HG03280 (cell line): ENCODE measurements around the gene NFATC4.
"Not testable (repeated sequence)": the region's sequence is repeated elsewhere in the genome, so short reads cannot be mapped to it uniquely, and the experiment has no call there.

Experiments used
- ATAC-seq: cut with Tn5 transposase; IDR thresholded peaks from one replicate; pipeline ENCODE4 v1.9.1; 2021; ENCODE audit warnings: mild to moderate bottlenecking, moderate library complexity; ENCODE audit not compliant: unreplicated experiment

NFATC4 gene

DNA sequence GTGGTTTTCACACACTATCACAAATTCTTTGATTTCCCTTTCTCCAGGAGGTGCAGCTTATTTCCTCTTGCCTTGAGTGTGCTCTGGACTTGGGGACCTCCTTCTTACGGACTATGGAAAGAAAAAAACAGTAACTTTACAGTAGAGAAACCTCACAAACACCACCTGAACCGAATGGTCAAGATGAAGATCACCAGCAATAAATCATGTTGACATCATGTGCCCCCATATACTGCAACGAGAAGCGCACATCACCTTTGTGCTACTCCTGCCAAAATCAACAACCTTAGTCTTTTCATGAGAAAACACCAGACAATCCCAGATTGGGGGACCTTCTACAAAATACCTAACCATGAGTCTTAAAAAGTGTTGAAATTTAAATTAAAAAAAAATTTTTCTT is 17.5 kb downstream of the NFATC4 start:
- ATAC-seq = no peak

DNA sequence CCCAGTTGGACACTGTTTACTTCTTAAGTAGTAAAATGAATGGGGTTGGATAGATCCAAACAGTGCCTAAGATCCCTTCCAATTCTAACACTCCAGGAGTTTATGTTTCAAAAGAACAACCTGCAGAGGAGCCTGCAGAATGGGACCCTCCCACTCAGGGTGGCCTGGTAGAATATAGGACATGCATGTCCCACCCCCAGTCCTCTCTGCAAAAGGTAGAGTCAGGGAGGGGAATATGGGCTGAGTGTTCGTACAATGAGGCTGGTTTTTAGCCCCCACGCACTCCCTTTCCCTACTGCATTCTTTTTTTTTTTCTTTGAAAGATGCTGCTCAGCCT is 19.0 kb downstream of the NFATC4 start:
- no peak for ATAC-seq

DNA sequence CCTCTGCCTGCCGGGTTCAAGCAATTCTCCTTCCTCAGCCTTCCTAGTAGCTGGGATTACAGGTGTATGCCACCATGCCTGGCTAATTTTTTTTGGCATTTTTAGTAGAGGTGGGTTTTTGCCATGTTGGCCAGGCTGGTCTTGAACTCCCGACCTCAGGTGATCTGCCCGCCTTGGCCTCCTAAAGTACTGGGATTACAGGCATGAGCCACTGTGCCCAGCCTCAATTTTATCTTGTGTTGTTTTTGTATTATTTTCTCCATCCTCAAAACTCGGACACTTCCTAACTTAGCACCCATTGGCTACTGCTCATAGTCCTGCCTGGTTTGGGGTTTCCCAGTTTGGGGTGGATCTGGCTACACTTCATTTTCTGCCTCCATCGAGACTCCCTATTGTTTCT is 19.6 kb downstream of the NFATC4 start:
- ATAC-seq = not testable (repeated sequence)

DNA sequence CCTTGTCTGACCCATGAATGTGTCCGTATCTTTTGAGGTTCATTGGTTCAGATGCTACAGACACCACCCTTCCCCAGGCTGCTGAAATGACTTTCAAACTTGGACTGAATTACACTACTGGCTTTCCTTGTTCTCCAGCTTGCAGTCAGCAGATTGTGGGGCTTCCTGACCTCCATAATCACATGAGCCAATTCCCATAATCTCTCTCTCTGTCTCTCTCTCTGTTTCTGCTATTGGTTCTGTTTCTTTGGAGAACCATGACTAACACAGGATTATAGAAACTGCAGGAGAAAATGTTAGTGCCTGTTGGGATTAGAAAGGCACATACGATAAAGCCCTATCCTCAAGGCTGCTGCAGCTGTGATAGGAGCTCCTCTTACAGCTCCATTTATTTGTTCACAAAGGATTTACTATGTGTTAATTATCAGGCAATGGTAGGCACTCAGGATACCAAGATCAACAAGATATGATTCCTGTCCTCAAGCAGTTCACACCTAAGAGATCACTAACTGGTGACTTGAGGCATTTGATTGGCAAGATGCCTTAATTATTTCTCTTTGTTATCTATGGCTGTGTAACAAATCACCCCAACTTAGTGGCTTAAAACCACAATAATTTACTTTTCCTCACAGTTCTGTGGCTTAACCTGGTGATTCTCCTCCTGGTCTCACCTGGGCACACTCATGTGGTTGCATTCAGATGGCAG is 20.6 kb downstream of the NFATC4 start:
- ATAC-seq = no peak

DNA sequence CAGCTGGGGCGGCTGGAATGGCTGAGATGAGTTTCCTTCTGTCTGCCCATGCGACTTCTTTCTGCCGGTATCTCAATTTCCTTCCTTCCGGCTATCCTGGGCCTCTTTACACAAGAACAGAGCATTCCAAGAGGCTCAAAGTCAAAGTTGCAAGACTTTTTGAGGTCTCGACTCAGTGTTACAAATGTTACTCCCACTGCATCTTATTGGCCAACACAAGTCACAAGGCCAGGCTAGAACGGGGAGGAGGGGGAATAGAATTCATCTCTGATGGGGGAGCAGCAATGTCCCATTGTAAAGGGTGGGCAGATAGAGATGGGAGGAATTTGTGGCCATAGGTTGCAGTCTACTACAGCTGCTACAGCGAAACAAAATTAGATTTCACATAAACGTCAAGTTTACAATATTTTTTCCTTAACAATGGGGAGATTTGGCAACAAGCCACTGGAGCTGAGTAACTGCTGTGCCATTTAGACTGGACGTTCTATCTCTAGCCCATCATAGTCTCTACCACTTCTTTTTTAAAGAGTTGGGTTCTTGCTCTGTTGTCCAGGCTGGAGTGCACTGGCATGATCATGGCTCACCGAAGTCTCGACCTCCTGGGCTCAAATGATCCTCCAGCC is 21.4 kb downstream of the NFATC4 start:
- ATAC-seq = no peak

DNA sequence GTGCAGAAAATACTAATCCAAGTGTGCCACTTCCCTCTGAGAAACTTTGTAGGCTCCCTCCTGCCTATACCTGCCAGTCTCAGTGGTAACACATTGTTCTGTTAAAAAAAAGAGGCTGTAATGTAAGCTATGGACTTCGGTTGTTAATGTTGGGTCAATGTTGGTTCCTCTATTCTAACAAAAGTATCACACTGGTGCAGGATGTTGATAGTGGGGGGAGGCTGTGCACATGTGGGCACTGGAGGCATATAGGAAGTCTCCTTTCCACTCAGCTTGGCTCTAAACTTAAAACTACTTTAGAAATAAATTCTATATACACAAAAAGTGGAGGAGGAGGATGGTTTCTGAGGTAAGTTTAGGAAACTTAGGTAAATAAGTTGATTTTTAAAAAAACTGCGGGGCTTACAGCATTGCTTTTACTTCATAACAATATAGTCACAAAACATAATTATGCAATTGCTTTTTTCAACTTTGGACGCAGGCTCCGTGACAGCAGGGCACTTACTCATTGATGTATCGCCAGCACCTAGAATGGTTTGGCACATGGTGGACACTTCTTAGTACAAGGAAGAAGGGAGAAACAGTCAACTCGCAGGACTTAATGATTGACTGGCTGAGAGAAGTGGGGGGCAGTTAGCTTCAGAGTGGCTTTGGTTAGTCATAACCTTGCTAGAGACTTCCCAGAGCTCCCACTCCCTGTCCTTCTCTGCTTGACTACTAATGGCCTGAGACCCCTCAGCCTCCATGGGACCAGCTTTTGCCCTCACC is 22.9 kb downstream of the NFATC4 start:
- ATAC-seq = no peak

DNA sequence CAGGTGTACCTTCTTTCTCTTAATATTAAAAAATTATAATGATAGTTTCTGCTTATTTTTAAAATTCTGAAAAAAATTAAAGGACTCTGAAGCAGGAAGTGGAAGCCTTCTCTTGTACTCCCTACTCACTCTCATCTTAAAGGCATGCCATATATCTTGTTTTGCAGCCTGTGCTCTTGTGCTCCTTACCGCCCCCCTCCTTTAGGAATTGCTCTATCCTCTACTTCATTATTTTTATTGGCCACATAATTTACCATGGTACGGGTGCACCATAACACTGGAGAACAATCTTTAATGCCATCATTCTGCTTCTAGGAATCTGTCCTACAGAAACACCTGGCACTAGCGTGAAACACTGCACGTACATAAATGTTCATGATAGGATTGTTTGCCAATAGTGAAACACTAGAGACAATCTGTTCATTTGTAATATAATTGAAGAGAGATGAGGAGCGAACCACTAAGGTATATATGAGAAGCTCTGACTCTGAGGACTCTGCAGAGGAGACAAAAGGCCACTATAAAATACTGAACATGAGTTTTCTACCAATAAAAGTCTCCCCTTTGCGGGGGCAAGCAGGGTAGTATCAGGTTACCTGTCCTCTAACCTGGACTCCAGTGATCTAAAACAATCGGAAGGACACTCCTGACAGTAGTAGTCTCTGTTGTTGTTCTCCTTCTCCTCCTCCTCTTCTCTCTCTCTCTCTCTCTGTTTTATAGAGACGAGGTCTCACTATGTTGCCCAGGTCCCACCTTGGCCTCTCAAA is 24.5 kb downstream of the NFATC4 start:
- ATAC-seq = no peak

DNA sequence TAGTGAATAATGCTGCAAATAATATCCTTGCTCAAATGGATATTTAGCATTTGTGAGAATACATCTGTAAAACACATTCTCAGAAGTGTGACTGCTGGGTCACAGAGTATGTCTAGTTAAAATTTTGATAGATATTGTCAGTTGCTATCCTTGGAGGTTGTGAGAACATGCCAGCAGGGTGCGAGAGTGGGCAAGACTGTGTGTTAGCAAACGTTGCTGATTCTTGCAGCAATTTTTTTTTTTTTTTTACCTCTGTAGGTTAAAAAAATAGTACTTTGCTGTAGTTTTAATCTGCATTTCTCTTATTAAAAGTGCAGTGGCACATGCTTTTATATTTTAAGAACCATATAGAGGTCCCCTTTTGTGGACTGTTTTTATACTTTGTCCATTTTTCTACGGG is 26.3 kb downstream of the NFATC4 start:
- ATAC-seq = no peak

DNA sequence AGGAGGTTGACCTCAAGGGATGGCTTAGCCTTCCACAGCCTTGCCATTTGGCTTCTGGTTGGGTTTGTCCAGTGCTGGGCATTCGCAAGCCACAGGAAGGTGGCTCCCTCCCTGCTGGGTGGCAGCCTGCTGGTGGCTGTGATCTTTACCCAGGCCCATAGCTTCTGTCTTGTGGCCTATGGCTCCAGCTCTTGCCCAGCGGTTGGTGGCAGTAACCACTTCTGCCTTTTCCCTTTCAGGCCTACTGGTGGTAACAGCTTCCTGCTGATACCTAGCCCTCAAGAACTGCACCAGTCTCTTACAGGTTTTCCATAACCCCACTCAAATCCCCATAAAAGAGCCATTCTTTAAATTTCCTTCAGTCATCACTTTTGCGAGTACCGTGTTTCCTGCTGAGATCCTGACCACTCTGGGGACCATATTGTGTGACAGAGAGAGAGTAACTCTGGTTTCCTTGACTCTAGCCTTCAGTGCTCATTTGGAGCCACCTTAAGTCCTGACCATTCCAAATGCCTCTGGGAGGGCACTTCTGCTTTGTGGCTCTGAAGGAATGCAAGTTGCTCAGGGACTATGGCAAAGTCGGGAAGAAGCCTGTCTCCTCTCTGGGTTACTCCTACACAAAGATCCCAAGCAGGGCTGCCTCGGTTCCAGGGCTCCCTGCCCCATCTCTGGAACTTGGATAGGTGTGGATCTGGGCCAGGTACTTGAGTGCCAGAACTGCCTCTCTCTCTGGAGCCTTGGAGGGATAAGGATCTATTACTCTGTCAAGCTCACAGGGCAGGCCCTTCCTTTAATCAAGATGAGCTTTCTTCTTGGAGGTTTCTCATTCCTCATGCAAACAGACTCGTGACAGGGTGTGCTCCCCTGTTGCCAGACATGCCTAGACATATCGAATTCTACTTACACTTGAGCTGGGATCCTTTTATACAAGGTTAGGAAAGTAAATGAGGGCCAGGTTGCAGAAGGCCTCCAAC is 27.9 kb downstream of the NFATC4 start:
- ATAC-seq = no peak

DNA sequence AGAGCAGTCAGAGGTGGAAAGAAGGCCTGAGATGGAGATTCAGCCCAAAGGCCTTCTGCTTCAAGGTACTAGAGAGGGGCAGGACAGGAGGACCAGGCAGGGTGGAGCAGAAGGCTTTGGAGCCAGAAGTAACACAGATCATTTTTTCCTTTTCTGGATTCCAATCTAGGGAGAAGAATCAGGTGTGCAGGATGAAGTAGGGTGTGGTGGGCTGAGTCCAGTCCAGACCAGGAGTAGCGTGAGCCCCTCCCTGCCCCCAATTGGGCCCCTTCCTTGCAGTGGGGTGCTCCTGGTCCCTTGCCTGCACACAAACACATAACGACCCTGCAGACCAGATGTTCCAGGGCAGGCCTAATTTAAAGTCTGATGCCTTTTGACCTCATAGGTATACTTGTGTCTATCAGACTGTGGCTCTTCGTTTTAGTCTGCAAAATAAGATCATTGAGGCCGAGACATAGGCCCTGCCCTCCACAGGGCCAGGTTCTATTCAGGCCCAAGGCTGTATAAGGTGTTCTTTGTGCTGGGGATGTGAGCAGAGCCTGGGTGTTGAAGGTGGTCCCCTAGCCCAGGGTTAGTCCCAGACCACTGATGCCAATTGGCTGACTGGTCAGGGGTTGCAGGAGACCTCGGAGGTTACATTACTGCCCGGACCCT is 29.8 kb downstream of the NFATC4 start:
- no peak for ATAC-seq

DNA sequence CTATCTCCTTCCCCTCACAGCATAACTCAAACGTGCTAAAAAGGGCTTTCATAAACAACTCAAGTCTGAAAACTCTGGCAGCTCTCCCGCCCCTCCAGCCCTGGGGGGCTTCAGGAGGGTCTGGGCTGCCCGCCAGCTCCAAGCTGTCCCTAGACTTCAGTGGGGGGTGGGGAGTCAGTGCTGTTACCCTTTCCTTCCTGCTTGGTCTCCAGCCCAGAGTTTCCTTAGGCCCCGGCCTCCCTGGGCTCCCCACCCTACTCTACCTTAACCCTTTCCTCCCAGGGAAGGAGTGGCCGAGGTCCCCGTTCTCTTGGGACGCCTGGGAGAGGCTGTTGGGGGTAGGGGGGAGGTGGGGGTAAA is 30.3 kb downstream of the NFATC4 start:
- no peak for ATAC-seq

DNA sequence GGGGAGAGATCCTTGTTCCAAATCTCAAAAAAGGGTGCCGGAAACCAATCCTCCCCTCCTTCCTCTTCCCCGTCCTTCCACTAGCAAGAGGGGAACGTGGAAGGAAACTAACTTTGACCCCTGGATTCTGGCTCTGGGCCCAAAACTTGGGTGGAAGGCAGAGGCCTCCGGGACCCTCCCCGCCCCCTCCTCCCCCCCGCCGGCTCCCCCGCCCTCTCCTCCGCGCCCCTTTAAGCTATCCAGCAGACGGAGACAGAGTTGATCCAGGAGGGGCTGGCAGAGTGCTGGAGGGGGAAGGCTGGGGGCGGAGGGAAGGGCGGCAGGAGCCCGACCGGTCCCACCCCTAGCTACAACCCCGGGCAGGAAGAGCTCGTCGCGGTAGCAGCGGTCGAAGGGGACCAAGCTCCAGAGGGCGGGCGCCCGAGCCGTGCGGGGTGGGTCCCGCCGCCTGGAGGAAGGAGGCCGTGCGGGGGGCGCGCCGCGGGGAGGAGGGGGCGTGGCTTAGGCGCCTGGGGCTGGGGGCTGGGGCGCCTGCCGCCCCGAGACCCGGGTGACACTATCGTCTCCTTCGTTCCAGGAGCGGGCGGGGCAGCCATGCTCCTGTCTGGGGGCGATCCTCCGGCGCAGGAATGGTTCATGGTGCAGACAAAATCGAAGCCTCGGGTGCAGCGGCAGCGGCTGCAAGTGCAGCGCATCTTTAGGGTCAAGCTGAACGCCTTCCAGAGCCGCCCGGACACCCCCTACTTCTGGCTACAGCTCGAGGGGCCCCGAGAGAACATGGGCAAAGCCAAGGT is 30.9 kb downstream of the NFATC4 start, which contains the start of gene NYNRIN:
Gene NYNRIN, plus strand, starts transcription at position 351 of the 794 bp plus-strand sequence. Its CDS starts 244 bp downstream, at position 595.
- ATAC-seq = no peak

DNA sequence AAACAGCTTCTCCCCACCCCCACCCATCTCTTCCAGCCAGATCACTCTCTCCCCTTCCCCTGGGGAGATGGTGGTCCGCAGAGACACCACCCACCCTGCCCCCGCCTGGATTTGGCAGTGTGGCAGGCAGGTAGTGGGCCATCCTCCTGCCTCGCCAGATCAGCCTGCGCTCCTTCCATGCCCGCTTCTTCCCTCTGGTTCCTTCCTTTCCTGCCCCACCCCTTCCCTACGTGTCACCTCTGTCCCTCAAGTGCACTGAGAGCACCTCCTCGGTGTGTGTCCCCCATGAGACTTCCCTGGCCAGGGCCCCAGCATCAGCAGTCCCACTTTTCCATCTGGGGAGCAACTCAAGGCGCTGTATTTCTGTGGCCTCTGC is 31.5 kb downstream of the NFATC4 start:
- no peak for ATAC-seq

DNA sequence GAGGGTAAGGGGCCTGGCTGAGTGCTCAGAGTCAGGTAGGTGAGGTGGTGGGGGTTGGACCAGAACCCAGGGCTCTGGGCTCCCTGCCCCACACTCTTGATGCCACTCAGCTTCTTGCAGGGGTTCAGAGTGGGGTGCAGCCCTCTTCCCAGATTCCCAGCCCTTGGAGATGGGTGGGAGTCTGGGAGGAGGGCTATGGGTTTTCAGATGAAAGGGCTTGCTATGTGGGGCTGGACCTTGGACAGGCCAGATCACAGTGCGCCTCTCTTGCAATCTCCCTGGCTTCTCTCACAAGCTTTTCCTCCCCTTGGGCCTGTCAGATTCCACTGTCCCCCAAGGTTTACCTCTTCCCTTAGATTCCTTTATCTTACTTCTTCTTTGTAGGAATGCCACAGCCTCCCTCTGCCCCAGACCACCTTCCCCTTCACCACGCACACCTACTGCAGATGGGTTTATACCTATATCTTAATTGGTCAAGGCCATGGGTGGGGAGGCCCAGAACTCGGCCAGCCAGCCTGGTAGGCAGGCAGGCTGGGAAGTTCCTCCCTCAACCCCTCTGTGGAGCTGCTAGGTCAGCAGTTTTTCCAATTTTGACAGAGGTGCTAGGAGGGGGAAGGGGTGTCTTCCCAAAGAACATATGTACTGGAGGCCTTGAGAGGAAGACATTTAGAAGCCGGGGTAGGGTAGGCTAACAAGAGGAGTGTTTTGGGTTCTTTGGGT is 32.2 kb downstream of the NFATC4 start:
- ATAC-seq = no peak

DNA sequence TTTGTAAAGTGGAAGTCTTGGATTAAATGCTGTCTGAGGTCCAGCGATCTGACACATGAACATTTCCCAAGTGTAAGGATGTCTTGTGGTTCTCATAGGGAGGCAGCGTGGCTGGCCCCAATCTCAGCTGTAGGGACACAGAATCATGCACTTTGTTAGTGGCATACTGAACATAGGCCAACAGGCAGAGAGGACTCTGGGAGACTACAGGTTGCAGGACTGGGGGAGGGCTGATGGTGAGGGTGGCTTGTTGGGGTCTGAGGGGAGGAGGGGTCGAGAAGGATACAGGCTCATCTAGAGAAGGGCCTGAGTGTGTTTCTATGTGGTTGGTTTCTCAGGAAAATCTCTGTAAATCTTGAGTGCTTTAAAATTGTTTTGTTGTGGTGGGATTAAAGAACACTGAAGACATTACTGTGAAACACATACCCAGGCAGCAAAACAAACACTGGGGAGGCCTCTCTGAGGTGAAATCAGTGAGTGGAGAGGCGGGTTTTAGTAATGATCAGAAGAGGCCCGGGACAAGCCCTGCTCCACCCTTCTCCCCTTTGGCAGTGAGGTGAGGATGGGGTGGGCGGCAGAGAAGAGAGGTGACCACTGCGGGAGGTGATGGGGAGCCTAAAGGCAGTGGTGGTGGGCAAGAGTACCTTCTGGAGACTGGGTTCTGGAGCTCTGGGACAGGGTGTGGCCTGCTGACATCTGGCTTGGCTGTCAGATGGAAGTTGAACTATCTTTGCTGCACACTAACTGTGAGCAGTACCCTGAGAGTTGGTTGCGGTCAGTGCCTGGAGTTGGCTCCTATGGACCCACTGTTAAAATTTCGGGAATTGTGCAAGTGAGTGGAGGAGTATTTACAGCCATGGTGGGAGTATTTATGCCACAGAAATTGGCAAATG is 34.1 kb downstream of the NFATC4 start:
- ATAC-seq = no peak

DNA sequence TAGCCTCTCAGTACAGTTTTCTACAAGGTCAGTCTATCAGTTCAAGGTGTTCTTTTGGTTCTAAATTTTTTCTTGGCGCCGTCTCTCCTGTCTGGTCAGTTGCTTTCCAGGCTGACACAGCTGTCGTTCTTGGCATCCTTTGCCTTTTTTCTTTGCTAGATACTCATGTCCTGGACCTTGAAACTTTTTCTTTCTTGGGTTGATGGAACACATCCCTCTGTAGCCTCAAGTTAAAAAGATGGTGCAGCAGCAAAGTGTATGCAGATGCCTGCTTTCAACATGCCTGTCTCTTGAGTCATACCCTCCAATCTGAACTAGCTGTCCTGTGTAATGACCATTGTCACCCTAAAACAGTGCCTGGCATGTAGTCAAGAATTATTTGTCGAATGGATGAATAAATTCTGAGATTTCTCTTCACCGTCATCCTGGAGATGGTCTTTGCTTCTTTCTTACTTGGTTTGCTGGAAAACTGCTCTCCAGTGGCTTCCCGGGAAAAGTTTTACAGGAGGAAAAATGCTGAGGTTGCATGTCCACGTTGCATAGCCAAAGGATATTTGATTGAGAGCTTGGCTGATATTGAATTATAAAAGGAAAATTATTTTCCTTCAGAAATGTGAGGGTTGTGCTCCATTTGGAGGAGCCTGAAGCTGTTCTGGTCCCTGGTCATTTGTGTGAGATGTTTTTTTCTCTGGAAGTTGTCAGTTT is 35.5 kb downstream of the NFATC4 start:
- no peak for ATAC-seq

DNA sequence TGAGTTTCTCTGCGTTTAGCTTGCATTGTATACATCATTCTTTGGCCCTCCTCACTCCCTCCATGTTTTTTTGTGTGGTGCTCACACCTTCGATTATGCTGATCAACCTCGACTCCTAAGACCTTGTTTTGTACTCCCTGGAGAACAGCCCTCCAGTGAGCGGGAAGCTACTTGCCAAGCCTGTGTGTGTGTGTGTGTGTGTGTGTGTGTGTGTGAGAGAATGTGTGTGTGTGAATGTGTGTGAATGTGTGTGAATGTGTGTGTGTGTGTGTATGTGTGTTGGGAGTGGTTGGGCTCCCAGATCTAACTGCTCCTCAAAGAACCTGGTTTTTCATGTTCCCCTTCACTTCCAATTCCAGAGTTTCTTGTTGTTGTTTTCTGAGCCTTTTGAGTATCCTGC is 36.8 kb downstream of the NFATC4 start:
- no peak for ATAC-seq
